Measurements from ENCODE around the gene FANCF. TPM values are rescaled to one million over a fixed set of nuclear protein-coding genes. Genes with fewer than 3 reads are reported as not detected.
"Not testable (repeated sequence)": the region's sequence is repeated elsewhere in the genome, so short reads cannot be mapped to it uniquely, and the experiment has no call there.

Gene FANCF
- total RNA-seq, 1 donor from 2014 or later = 12.5 TPM

DNA sequence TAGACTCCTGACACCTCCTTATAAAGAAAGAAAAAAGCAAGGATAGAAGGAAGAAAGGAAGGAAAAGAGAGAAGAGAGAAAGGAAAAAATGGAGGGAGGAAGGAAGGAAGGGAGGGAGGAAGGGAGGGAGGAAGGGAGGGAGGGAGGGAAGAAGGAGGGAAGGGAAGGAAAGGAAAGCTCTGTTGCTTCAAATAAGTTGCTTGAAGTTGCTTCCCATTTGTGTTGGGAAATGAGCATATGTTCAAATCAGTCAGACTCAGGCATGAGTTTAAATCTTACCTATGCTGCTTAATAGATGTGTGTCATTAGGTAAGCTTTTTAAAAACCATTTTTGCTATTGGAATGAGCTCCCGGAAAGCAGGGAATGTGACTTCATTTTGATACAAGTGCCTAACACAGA is 34.2 kb upstream of the FANCF start:
- no peaks in the 10 kb centered on the region for H3K36me3 ChIP-seq (ENCODE audit: control insufficient read depth in 3 of 3, insufficient read depth in 3 of 3, low read length in 3 of 3)
- H3K27me3 ChIP-seq (ENCODE audit: control insufficient read depth in 3 of 3, insufficient read depth in 3 of 3, low read length in 3 of 3) = no peaks in the 10 kb centered on the region
- no peaks in the 10 kb centered on the region for H3K9me3 ChIP-seq (ENCODE audit: control insufficient read depth in 3 of 3, low read length in 3 of 3)
- no peaks in the 10 kb centered on the region for H3K4me1 ChIP-seq (ENCODE audit: control insufficient read depth in 3 of 3, insufficient read depth in 3 of 3, low read length in 3 of 3)
- no peak overlapping the region for H3K27ac ChIP-seq (ENCODE audit: low read depth, low read length)
- no peak overlapping the region for H3K4me3 ChIP-seq (ENCODE audit: low read length in 3 of 3)
- no peak overlapping the region for H3K9ac ChIP-seq (ENCODE audit: low read depth in 1 of 3, low read length in 3 of 3)

DNA sequence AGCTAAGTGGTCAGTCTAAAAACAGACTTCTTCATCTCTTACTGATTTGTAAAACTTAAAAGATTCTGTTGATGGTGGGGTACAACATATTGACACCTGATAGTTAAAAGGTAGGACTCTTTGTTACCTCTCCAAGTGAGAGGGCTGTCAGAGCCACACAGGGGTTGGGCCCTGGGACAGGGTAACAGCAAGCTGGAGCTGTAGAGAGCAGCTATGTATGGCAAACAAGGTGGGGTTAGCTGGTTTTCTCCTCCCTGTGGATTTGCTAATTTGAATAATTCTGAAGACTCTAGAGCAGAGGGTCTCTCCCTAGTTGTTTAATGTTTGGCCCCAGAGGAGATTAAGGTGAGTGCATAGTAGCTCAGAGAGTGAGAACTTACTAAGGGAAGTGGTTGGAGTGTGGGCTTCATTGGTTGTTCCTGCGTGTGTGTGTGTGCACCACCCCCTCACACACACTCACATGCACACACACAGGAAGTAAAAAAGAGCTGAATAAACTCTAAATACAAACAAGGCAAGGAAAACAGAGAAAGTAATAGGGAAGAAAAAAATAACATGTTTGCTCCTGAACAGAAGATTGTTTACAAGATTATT is 31.6 kb upstream of the FANCF start:
- no peaks in the 10 kb centered on the region for H3K27me3 ChIP-seq (ENCODE audit: control insufficient read depth in 3 of 3, insufficient read depth in 3 of 3, low read length in 3 of 3)
- no peak overlapping the region for H3K4me3 ChIP-seq (ENCODE audit: low read length in 3 of 3)
- H3K9me3 ChIP-seq (ENCODE audit: control insufficient read depth in 3 of 3, low read length in 3 of 3) = no peaks in the 10 kb centered on the region
- H3K27ac ChIP-seq (ENCODE audit: low read depth, low read length) = no peak overlapping the region
- no peaks in the 10 kb centered on the region for H3K4me1 ChIP-seq (ENCODE audit: control insufficient read depth in 3 of 3, insufficient read depth in 3 of 3, low read length in 3 of 3)
- H3K9ac ChIP-seq (ENCODE audit: low read depth in 1 of 3, low read length in 3 of 3) = no peak overlapping the region
- H3K36me3 ChIP-seq (ENCODE audit: control insufficient read depth in 3 of 3, insufficient read depth in 3 of 3, low read length in 3 of 3) = no peaks in the 10 kb centered on the region

DNA sequence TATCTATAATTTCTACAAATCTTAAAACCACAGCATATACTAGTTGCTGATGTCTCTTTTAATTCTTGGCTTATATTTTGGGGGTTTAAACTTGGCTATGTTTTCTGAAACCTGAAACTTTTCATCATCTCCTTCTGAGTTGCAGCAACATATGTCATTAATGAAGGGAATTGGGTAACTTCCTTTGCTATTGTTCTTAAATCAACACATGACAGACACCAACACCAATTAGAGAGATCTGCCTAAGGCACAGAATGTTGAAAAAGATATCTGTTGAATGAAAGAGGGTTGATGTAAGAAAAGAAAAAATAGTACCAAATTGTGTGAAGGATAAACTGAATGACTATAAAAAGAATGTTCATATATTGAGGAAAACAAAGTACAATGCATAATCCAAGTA is 30.5 kb upstream of the FANCF start:
- Histone ChIP-seq H3K27ac (ENCODE audit: low read depth, low read length) (no peak overlapping the region), H3K27me3 (ENCODE audit: control insufficient read depth in 3 of 3, insufficient read depth in 3 of 3, low read length in 3 of 3) (no peaks in the 10 kb centered on the region), H3K9ac (ENCODE audit: low read depth in 1 of 3, low read length in 3 of 3) (no peak overlapping the region), H3K9me3 (ENCODE audit: control insufficient read depth in 3 of 3, low read length in 3 of 3) (no peaks in the 10 kb centered on the region), H3K4me3 (ENCODE audit: low read length in 3 of 3) (no peak overlapping the region), H3K36me3 (ENCODE audit: control insufficient read depth in 3 of 3, insufficient read depth in 3 of 3, low read length in 3 of 3) (no peaks in the 10 kb centered on the region), H3K4me1 (ENCODE audit: control insufficient read depth in 3 of 3, insufficient read depth in 3 of 3, low read length in 3 of 3) (no peaks in the 10 kb centered on the region)

DNA sequence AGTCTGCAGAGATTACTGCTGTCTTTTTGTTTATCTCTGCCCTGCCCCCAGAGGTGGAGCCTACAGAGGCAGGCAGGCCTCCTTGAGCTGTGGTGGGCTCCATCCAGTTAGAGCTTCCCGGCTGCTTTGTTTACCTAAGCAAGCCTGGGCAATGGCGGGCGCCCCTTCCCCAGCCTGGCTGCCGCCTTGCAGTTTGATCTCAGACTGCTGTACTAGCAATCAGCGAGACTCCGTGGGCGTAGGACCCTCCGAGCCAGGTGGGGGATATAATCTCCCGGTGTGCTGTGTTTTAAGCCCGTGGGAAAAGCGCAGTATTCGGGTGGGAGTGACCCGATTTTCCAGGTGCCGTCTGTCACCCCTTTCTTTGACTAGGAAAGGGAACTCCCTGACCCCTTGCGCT is 26.7 kb upstream of the FANCF start:
- H3K27ac ChIP-seq (ENCODE audit: low read depth, low read length); H3K4me3 ChIP-seq (ENCODE audit: low read length in 3 of 3); H3K4me1 ChIP-seq (ENCODE audit: control insufficient read depth in 3 of 3, insufficient read depth in 3 of 3, low read length in 3 of 3); H3K36me3 ChIP-seq (ENCODE audit: control insufficient read depth in 3 of 3, insufficient read depth in 3 of 3, low read length in 3 of 3); H3K9ac ChIP-seq (ENCODE audit: low read depth in 1 of 3, low read length in 3 of 3); H3K27me3 ChIP-seq (ENCODE audit: control insufficient read depth in 3 of 3, insufficient read depth in 3 of 3, low read length in 3 of 3); H3K9me3 ChIP-seq (ENCODE audit: control insufficient read depth in 3 of 3, low read length in 3 of 3): not testable (repeated sequence)

DNA sequence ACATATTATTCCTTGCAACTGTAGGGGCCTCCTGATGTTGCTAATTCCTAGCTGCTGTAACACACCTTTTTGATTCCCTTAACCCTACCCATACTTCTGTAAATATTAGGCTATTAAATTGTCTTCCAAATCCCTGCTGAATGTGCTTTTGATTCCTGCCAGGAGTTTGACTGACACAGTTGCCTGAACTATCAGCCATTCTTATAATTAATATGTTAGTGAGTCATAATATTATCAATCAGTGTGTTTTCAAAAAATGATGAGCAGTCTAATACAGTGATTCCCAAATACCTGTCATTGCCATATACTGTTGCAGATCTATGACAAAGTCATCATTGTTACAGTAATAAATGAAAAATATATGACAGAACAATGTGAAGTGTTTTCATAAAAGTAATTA is 15.9 kb upstream of the FANCF start:
- H3K4me3 ChIP-seq (ENCODE audit: low read length in 3 of 3) = no peak overlapping the region
- no peaks in the 10 kb centered on the region for H3K27me3 ChIP-seq (ENCODE audit: control insufficient read depth in 3 of 3, insufficient read depth in 3 of 3, low read length in 3 of 3)
- H3K4me1 ChIP-seq (ENCODE audit: control insufficient read depth in 3 of 3, insufficient read depth in 3 of 3, low read length in 3 of 3) = no peaks in the 10 kb centered on the region
- no peaks in the 10 kb centered on the region for H3K9me3 ChIP-seq (ENCODE audit: control insufficient read depth in 3 of 3, low read length in 3 of 3)
- H3K27ac ChIP-seq (ENCODE audit: low read depth, low read length) = no peak overlapping the region
- H3K9ac ChIP-seq (ENCODE audit: low read depth in 1 of 3, low read length in 3 of 3) = no peak overlapping the region
- H3K36me3 ChIP-seq (ENCODE audit: control insufficient read depth in 3 of 3, insufficient read depth in 3 of 3, low read length in 3 of 3) = no peaks in the 10 kb centered on the region

DNA sequence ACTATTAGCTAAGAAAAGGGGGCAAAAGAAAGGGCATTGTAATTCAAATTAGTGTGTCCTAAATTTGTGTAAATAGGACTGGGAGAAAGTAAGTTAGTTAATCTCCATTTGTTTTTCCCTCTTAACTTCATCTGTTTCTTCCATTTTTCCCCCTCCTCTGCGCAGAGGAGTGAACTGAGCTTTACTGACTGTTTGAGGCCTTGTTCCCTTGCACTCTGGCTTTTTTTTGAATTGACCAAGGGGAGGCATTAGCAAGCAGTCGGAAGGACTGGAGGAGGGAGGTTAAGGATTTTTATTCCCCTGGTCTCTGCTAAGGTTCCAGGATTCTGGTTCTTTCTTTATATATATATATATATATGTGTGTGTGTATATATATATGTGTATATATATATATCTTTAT is 15.2 kb upstream of the FANCF start:
- no peaks in the 10 kb centered on the region for H3K36me3 ChIP-seq (ENCODE audit: control insufficient read depth in 3 of 3, insufficient read depth in 3 of 3, low read length in 3 of 3)
- no peak overlapping the region for H3K27ac ChIP-seq (ENCODE audit: low read depth, low read length)
- no peak overlapping the region for H3K9ac ChIP-seq (ENCODE audit: low read depth in 1 of 3, low read length in 3 of 3)
- H3K27me3 ChIP-seq (ENCODE audit: control insufficient read depth in 3 of 3, insufficient read depth in 3 of 3, low read length in 3 of 3) = no peaks in the 10 kb centered on the region
- no peaks in the 10 kb centered on the region for H3K4me1 ChIP-seq (ENCODE audit: control insufficient read depth in 3 of 3, insufficient read depth in 3 of 3, low read length in 3 of 3)
- no peaks in the 10 kb centered on the region for H3K9me3 ChIP-seq (ENCODE audit: control insufficient read depth in 3 of 3, low read length in 3 of 3)
- H3K4me3 ChIP-seq (ENCODE audit: low read length in 3 of 3) = no peak overlapping the region

DNA sequence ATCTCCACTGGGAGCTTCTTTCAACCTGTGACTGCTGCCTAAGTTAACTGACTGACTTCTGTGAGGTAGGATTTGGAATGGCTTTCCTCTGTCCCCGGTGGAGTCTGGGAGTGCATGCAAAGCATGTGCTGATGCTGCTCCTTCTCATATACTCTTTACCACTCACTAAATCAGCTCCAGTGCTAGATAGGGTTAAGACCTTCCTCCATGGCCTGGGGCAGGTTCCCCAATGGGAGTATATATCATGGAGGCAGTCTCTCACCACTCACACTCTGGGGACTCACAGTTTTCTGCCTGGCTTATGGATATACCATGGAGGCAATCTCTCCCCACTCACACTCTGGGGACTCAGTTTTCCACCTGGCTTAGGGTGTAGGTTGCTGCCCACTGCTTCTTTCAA is 10.1 kb upstream of the FANCF start:
- Histone ChIP-seq H3K36me3 (ENCODE audit: control insufficient read depth in 3 of 3, insufficient read depth in 3 of 3, low read length in 3 of 3) (no peaks in the 10 kb centered on the region), H3K27me3 (ENCODE audit: control insufficient read depth in 3 of 3, insufficient read depth in 3 of 3, low read length in 3 of 3) (no peaks in the 10 kb centered on the region), H3K4me3 (ENCODE audit: low read length in 3 of 3) (no peak overlapping the region), H3K9me3 (ENCODE audit: control insufficient read depth in 3 of 3, low read length in 3 of 3) (no peaks in the 10 kb centered on the region), H3K9ac (ENCODE audit: low read depth in 1 of 3, low read length in 3 of 3) (no peak overlapping the region), H3K27ac (ENCODE audit: low read depth, low read length) (no peak overlapping the region), H3K4me1 (ENCODE audit: control insufficient read depth in 3 of 3, insufficient read depth in 3 of 3, low read length in 3 of 3) (no peaks in the 10 kb centered on the region)

DNA sequence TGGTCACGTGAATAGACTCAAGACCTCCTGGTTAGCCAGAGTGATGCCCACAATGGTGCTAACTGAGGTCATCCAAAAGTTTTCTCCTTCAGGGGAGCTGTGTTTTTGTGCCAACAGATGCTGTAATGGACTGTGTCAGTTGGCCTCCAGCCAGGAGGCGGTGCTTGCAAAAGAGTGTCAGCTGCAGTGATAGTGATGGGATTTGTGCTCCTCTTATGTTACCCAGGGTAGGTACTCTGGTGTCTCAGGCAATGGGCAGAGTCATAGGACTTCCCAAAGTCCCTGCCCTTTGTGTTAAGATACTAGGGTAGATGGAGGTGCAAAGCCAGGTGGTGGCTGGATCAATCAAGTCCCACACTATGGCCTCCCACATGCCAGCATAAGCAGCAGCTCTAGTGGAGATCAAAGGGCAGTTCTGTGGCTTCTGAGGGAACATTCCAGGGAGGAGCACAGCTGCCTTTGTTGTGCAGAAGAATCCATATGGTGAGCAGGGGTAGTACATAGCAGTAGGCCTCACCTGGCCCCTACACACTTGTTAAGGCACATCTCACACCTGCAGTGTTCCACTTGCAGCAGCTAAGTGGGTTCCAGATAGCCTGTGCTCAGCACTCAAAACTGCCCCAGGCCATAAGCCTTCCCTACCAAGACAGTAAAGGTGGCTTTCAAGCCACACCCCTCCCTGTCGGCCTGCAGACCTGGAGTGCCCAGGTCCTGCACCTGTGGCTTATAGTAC is 9.4 kb upstream of the FANCF start:
- Histone ChIP-seq H3K27me3 (ENCODE audit: control insufficient read depth in 3 of 3, insufficient read depth in 3 of 3, low read length in 3 of 3) (no peaks in the 10 kb centered on the region), H3K4me1 (ENCODE audit: control insufficient read depth in 3 of 3, insufficient read depth in 3 of 3, low read length in 3 of 3) (no peaks in the 10 kb centered on the region), H3K36me3 (ENCODE audit: control insufficient read depth in 3 of 3, insufficient read depth in 3 of 3, low read length in 3 of 3) (no peaks in the 10 kb centered on the region), H3K9me3 (ENCODE audit: control insufficient read depth in 3 of 3, low read length in 3 of 3) (no peaks in the 10 kb centered on the region), H3K4me3 (ENCODE audit: low read length in 3 of 3) (no peak overlapping the region), H3K27ac (ENCODE audit: low read depth, low read length) (no peak overlapping the region), H3K9ac (ENCODE audit: low read depth in 1 of 3, low read length in 3 of 3) (no peak overlapping the region)

DNA sequence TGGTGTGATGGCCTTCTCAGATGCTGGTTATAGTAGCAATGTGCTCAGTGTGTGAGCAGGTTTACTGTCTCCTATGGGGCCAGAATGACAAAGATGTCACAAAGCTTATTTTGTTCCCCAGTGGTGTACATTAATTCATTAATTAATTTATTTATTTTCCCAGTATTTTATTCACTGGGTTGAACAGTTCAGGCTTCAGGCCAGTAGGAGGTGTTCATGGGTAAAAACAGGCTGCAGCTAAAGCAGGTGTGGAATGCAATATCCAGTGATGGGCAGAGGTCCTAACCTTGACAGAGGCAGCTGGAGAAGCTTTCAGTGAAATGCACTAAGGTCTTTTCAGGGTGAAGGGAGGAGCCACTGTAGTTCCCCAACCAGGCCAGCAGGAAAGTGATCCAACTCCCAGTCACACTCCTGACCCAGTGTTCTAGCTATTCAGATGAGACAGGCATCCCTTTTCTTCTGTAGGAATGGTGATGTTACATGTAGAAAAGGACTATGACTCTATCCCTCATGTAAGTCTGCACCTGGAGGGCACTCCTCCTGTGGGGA is 7.8 kb upstream of the FANCF start:
- Histone ChIP-seq H3K9me3 (ENCODE audit: control insufficient read depth in 3 of 3, low read length in 3 of 3) (no peaks in the 10 kb centered on the region), H3K36me3 (ENCODE audit: control insufficient read depth in 3 of 3, insufficient read depth in 3 of 3, low read length in 3 of 3) (no peaks in the 10 kb centered on the region), H3K27ac (ENCODE audit: low read depth, low read length) (no peak overlapping the region), H3K27me3 (ENCODE audit: control insufficient read depth in 3 of 3, insufficient read depth in 3 of 3, low read length in 3 of 3) (no peaks in the 10 kb centered on the region), H3K9ac (ENCODE audit: low read depth in 1 of 3, low read length in 3 of 3) (no peak overlapping the region), H3K4me1 (ENCODE audit: control insufficient read depth in 3 of 3, insufficient read depth in 3 of 3, low read length in 3 of 3) (no peaks in the 10 kb centered on the region), H3K4me3 (ENCODE audit: low read length in 3 of 3) (no peak overlapping the region)

DNA sequence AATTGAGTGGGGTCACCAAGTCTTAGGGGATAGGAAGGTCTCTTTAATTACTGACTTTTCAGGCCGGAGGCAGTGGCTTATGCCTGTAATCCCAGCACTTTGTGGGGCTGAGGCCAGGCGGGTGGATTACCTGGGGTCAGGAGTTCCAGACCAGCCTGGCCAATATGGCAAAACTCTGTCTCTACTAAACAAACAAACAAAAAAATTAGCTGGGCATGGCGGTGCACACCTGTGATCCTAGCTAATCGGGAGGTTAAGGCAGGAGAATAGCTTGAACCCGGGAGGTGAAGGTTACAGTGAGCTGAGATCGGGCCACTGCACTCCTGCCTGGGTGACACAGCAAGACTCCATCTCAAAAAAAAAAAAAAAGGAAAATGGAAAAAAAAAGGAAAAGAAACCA is 1.8 kb upstream of the FANCF start:
- Histone ChIP-seq H3K27me3 (ENCODE audit: control insufficient read depth in 3 of 3, insufficient read depth in 3 of 3, low read length in 3 of 3) (no peaks in the 10 kb centered on the region), H3K4me1 (ENCODE audit: control insufficient read depth in 3 of 3, insufficient read depth in 3 of 3, low read length in 3 of 3) (peaks cover 5 to 10% (median 5%) of the 10 kb centered on the region in 3 donors), H3K4me3 (ENCODE audit: low read length in 3 of 3) (no peak overlapping the region), H3K9ac (ENCODE audit: low read depth in 1 of 3, low read length in 3 of 3) (no peak overlapping the region), H3K27ac (ENCODE audit: low read depth, low read length) (no peak overlapping the region), H3K36me3 (ENCODE audit: control insufficient read depth in 3 of 3, insufficient read depth in 3 of 3, low read length in 3 of 3) (no peaks in the 10 kb centered on the region), H3K9me3 (ENCODE audit: control insufficient read depth in 3 of 3, low read length in 3 of 3) (no peaks in the 10 kb centered on the region)

Measured in skeletal muscle tissue (tissue), 4 donors.